Cardiac muscle cell (in vitro differentiated cells and primary cell): ENCODE results near the gene RALGAPA1. TPM values are rescaled to one million over a fixed set of nuclear protein-coding genes. Genes with fewer than 3 reads are reported as not detected.
"Not testable (repeated sequence)": the region's sequence is repeated elsewhere in the genome, so short reads cannot be mapped to it uniquely, and the experiment has no call there.

Experiments used
- DNase-seq, 2 donors: peaks; one replicate each; pipeline versions ENCODE4 v3.0.0 to v3.0.0-alpha.2; 2010 to 2017; ENCODE audit warnings: low read depth in 1 of 2, low spot score in 1 of 2
- H3K27ac ChIP-seq: fragments of 200-600 bp; sonication (generic); 2 replicates; pipeline ENCODE4 v1.5.1; 2016
- H3K27me3 ChIP-seq: fragments of 200-600 bp; sonication (generic); 2 replicates; pipeline ENCODE4 v1.6.0; 2016; ENCODE audit warnings: control low read depth
- H3K36me3 ChIP-seq: fragments of 200-600 bp; sonication (generic); 2 replicates; pipeline ENCODE4 v1.5.1; 2016; ENCODE audit warnings: control low read depth
- H3K4me1 ChIP-seq: fragments of 200-600 bp; sonication (generic); 2 replicates; pipeline ENCODE4 v1.8.1; 2017; ENCODE audit warnings: low read depth, mild to moderate bottlenecking, mixed run types
- H3K4me3 ChIP-seq: fragments of 200-600 bp; sonication (generic); 2 replicates; pipeline ENCODE4 v1.5.1; 2016; ENCODE audit warnings: mild to moderate bottlenecking
- H3K9me3 ChIP-seq: fragments of 200-600 bp; sonication (generic); 2 replicates; pipeline ENCODE4 v1.5.1; 2017; ENCODE audit warnings: low read depth, mild to moderate bottlenecking, control low read depth
- CTCF ChIP-seq: IDR thresholded peaks from 2 replicates; pipeline ENCODE4 v1.5.1; 2012; ENCODE audit warnings: low read depth, mild to moderate bottlenecking, low read length
- polyA plus RNA-seq: library from polyadenylated mRNA; unstranded; fragments of >200 nt; fragmentation: Nextera tagmentation; extraction: Ambion mirVana; gene quantifications from 2 replicates; pipeline ENCODE4 v1.2.1, GENCODE V29; 2016
- total RNA-seq: library from RNA; depleted of rRNA; stranded (reverse); fragments of >200 nt; gene quantifications from 2 replicates; pipeline ENCODE4 v1.2.3, GENCODE V29; 2016

Gene RALGAPA1
- total RNA-seq: 27.4 and 31.5 TPM in 2 replicates
- 28.1 and 30.6 TPM in 2 replicates for polyA plus RNA-seq

GRCh38 chr14:35808638-35809563 is at the start of gene RALGAPA1:
RALGAPA1 (minus strand) TSS chr14:35809295; CDS start chr14:35808835, 460 bp downstream.
- peaks cover 14% of the 10 kb centered on the region for H3K4me1 ChIP-seq
- peak; percentile 94 to 99 for DNase-seq
- H3K27ac ChIP-seq: peak within 1 kb of the TSS; percentile 90
- peak; percentile 51 for TF ChIP-seq CTCF
- not testable (repeated sequence) for H3K36me3 ChIP-seq, H3K9me3 ChIP-seq, H3K27me3 ChIP-seq
- H3K4me3 ChIP-seq: peak within 1 kb of the TSS; percentile 56

- DNase-seq: peak in 1 of 2 donors; percentile 47
- Histone ChIP-seq H3K36me3 (no peaks in the 10 kb centered on the region), H3K4me1 (peaks cover 18% of the 10 kb centered on the region), H3K27me3 (no peaks in the 10 kb centered on the region), H3K27ac (no peak overlapping the region), H3K9me3 (no peaks in the 10 kb centered on the region), H3K4me3 (no peak overlapping the region)
- TF ChIP-seq CTCF: no peak
Measured at GRCh38 chr14:35858521-35859209, 49.6 kb upstream of the RALGAPA1 start.

GRCh38 chr14:35855876-35856481 is 46.9 kb upstream of the RALGAPA1 start:
- H3K27me3 ChIP-seq: no peaks in the 10 kb centered on the region
- H3K36me3 ChIP-seq: no peaks in the 10 kb centered on the region
- TF ChIP-seq CTCF: no peak
- DNase-seq: no peak
- peaks cover 10% of the 10 kb centered on the region for H3K4me1 ChIP-seq
- H3K27ac ChIP-seq: no peak overlapping the region
- no peak overlapping the region for H3K4me3 ChIP-seq
- H3K9me3 ChIP-seq: no peaks in the 10 kb centered on the region

GRCh38 chr14:35854696-35855270 is 45.7 kb upstream of the RALGAPA1 start:
- no peaks in the 10 kb centered on the region for H3K9me3 ChIP-seq
- H3K4me3 ChIP-seq: no peak overlapping the region
- no peak for DNase-seq
- H3K36me3 ChIP-seq: no peaks in the 10 kb centered on the region
- H3K27ac ChIP-seq: no peak overlapping the region
- H3K27me3 ChIP-seq: no peaks in the 10 kb centered on the region
- H3K4me1 ChIP-seq: no peaks in the 10 kb centered on the region
- no peak for TF ChIP-seq CTCF

- Histone ChIP-seq H3K4me1 (no peaks in the 10 kb centered on the region), H3K36me3 (no peaks in the 10 kb centered on the region), H3K27ac (no peak overlapping the region), H3K27me3 (no peaks in the 10 kb centered on the region), H3K9me3 (no peaks in the 10 kb centered on the region), H3K4me3 (no peak overlapping the region)
- no peak for TF ChIP-seq CTCF
- no peak for DNase-seq
Measured at GRCh38 chr14:35853225-35853624, 44.1 kb upstream of the RALGAPA1 start.
